ENCODE measurements around the gene XAGE1B.
"Not testable (repeated sequence)": the region's sequence is repeated elsewhere in the genome, so short reads cannot be mapped to it uniquely, and the experiment has no call there.

XAGE1B gene, protein sequence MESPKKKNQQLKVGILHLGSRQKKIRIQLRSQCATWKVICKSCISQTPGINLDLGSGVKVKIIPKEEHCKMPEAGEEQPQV

DNA sequence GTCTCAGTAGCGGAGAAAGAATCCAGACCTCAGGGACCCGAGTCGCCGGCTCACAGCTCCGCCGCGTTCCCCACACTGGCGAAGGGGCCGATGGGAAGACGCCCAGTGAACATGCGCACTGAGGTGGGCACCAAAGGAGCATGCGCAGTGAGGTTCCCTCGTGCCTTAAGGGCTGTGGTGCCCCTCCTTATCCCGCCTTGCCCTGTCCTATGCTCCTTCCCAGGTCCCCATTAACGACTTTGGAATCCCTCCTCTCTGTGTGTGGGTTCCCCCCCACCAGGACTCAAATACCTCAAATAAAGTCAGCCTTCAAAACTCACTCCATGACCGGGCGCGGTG lies at the start of gene XAGE1B:
Gene XAGE1B, minus strand, starts transcription at position 77 of the 339 bp plus-strand sequence. CDS start 1,536 bp downstream, outside the sequence.
- not testable (repeated sequence) for DNase-seq (ENCODE audit: low spot score)

DNA sequence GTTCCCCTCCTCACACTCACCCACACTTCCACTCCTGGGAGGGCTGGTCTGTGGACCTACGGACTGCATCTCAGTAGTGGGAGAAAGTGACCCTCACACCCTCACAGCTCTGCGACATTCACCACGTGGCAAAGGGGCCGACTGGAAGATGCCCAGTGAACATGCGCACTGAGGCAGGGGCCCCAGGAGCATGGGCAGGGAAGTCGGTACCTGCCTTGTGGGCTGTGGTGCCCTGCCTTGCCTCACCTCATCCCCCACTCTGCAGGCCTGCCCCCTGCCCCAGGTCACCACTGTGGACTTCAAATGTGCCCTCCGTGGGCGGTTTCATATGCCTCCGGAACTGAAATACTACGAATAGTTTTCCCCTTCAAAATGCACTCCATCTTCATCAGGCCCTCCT lies 46.2 kb upstream of the XAGE1B start:
- DNase-seq (ENCODE audit: low spot score), result no peak

DNA sequence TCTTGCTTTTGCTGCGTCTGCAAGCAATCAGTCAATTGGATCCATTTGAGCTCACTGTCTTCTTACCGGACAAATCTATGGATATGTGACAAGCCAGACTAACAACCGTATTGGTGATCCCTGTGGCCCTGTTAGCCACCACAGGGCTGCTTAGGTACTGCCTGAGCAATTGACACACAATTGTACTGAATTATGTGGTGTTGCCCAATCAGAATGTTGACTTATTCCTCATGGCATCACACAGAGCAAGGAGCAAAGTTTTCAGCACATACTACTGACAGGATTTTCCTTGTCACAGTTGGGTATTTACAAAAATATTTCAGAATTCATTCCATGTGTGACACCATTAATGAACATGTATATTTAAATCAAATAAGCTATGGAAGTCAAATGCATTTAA lies 41.3 kb upstream of the XAGE1B start:
- no peak for DNase-seq (ENCODE audit: low spot score)

DNA sequence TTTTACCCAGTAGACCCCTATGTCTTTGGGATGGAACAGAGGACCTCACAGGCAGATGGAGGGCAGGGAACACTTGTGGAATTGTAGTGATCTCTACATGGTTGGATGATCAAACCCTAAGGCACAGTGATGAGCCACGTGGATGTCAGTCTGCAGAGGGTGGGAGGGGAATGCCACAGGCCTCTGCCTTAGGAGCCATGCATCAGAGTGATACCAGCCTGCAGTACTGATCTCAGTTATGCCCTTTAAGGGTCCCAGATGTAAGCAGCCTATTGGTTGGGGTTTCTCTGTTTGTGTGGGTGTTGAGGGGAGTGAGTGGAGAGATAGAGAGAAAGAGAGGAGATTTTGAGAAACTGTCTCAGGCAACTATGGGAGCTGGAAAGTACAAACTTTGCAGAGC lies 39.9 kb upstream of the XAGE1B start:
- no peak for DNase-seq (ENCODE audit: low spot score)

DNA sequence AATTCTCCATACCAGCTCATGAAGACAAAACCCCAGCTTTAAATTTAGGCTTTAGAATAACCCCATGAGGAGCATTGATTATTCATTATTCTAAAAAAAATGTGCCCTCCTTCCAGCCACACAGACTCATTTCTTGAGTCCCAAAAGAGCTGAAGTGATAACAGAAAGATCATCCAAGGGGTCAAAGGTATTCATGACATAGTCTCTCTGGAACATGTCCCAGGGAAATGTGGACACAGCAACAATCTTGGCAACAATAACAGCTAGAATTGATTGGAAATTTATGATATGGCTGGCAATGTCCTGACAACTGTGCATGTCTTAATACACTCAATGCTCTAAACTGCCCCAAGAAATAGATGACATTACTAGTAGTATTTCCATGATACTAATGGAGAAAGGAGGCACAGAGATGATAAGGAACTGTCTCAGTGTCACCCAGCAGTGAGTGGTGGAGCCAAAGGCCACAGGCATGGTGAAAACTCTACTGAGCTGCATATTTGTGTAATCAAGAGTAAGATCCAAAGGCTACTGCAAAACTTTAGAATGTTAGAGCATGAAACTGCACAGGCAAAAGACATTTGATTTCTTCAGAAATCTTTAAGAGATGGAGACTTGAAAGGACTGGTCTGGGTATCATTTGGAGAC lies 37.3 kb upstream of the XAGE1B start:
- DNase-seq (ENCODE audit: low spot score), result no peak

DNA sequence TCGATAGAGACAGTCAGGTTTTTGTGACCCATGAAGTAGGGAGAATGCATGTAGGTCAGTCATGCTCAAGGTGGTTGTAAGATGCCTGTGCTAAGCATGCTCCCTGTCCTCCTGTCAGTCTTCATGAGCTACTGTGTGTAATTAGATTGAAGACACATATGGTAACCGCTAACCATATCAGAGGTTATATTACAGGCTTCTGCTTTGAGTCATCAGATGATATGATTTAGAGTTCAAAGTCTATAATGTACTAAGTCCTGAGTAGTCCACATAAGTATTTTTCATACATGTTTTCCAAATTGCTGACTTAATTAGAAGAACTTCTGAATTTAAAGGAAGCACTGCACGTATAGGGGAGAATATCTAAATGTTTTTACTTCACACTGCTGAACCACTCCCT lies 31.9 kb upstream of the XAGE1B start:
- DNase-seq (ENCODE audit: low spot score), result not testable (repeated sequence)

DNA sequence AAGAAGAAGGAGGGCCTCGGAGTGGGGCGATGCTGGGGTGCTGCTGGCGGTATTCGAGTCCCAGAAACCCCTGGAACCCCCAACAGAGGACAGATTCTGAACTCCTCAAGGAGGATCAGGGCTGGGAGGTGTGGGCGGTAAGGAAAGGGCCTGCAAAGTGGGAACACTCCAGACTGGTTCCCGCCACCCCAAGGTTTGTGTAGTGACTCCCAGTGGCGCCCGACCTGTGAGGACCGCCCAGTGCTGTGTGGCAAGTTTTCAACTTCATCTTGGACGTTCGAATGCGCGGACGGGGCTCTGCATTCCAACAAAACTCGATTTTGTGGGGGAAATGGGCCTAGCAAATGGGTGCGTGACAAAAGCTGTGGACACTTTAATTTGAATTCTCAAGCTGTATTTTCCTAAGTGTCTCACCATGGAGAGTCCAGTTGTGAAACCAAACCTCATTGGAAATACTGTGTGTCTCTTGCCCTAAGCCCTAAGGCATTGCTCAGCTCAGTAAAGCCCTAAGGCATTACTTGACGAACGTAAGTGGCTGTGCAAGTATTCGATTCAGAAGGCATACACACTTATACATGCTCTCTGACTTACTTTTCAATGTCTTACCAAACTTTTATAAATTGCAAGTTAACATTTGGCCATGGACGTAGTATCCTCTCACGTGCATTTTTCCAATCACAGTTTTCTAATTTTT lies 27.4 kb upstream of the XAGE1B start:
- DNase-seq (ENCODE audit: low spot score), result no peak

DNA sequence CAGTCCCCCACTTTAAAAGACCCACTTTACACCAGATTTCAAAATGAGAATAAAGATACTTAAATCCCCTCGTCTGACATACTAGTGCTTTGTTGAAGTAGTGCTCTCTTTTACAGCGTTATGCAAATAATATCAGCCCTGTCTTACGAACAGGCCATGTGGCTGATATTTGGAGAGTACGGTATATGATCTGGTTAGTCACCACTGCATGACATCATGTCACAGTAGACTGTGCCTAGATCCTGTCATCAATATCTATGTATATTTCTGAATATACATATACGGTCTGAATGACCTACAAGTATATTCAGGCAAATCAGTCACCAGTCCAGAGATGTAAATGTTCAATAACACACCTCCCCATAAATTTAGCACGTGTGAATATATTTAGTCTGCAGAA lies 25.4 kb upstream of the XAGE1B start:
- DNase-seq (ENCODE audit: low spot score), result no peak

DNA sequence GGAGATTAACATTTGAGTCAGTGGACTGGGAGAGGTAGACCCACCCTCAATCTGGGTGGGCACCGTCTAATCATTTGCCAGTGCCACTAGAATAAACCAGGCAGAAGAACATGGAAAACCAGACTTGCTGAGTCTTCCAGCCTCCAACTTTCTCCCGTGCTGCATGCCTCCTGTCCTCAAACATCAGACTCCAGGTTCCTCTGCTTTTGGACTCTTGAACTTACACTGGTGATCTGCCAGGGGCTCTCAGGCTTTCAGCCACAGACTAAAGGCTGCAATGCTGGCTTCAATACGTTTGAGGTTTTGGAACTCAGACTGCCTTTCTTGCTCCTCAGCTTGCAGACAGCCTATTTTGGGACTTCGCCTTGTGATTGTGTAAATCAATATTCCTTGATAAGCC lies 24.2 kb upstream of the XAGE1B start:
- not testable (repeated sequence) for DNase-seq (ENCODE audit: low spot score)

DNA sequence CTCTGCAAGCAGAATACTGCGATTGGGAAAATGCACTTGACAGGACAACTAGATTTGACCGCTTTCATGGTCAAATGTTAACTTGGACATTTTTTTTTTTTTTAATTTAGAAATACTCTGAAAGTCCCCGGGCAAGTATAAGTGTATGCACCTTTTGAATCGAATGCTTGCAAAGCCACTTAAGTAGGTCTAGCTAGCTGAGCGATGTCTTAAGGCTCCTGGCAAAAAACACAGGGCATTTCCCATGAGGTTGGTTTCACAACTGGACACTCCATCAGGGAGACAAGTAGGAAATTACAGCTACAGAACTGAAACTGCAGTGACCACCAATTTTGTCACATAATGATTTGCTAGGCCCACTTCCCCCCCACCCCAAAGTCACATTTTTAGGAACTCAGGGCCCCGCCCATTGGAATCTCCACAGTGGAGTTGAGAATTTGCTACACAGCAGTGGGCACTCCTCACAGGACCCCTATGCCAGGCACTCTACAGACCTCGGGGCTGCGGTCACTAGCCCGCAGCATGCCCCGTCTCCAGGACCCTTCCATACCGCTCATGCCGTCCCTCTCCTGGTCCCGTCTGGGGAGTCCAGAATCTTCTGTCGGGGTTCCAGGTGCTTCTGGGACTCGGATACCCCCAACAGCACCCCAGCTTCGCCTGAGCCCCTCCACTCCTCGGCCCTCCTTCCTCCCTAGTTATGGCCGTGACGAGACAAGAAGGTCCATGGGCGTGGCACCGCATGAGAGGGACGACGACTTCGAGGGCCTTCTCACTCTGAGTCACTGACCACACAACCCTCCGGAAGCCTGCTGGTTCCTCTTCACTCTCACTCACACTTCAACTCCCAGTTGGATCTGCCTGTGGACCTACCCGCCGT lies 515 bp downstream of the XAGE1B start:
- not testable (repeated sequence) for DNase-seq (ENCODE audit: low spot score)

DNA sequence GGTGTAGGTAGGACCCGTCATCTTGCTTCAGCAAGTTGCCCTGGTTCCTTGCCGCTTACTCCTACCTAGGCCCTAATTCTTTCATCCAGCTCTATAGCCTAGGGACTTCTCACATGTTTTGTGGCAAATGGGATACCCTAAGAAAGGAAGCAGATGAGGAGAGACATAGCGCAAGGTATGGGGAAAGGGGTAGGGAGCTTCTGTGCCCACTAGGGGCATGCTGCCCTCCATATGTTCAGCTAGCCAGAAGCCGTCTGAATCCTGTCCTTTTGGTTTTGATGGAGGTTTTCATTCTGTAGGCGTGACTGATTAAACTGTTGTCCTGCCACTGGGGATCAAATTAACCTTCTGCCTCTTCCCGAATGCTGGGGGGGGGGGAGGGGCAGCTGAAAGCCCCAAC lies 5.7 kb downstream of the XAGE1B start:
- not testable (repeated sequence) for DNase-seq (ENCODE audit: low spot score)

DNA sequence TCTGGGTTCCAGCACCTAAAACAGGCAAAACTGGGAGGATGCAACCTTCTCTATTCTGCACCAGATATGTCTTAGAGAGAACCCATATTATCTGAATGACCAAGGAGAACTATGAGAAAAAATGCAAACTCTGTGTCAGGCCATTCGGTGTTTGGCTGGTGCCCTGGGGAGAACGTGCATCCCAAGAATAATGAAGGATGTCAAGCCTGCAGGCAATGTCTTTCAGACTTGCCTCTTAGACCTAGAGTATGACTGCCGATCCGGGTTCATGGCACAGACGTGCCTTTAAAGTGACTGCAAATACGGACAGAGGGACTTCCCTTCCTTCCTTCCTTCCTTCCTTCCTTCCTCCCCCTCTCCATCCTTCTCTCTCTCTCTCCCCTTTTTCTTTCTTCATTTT lies 6.9 kb downstream of the XAGE1B start:
- no peak for DNase-seq (ENCODE audit: low spot score)

DNA sequence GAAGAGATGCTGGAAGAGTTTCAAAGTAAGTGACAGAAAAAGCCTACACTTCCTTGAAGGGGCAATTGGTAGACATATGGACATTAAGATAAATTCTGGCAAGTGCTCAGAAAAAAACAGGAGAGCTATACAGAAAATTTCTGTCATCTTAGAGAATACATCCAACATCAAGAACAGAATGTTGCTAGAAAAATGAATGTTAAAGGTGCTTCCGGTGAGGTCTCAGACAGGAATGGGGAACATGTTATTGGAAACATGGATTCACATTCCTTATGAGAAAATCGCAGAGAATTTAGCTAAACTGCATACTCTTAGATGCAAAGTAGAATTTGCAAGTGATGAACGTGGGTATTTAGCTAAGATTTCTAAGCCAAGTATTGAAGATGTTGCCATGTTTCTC lies 9.5 kb downstream of the XAGE1B start:
- DNase-seq (ENCODE audit: low spot score), result no peak

DNA sequence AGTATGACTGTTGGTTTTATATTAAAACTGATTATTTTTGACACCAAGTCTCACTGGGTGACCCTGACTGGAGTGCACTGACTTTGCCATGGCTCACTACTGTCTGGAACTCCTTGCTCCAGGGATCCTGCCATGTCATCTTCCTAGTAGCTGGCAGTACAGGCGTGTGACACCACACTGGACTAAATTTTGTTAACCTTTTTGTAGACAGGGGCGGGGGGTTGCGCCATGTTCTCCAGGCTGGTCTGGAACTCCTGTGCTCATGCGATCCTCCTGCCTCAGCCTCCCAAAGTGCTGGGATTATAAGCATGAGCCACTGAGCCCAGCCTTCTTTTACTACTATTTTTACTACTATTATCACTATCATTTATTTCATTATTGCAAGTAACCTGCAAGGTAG lies 12.3 kb downstream of the XAGE1B start:
- DNase-seq (ENCODE audit: low spot score), result no peak

DNA sequence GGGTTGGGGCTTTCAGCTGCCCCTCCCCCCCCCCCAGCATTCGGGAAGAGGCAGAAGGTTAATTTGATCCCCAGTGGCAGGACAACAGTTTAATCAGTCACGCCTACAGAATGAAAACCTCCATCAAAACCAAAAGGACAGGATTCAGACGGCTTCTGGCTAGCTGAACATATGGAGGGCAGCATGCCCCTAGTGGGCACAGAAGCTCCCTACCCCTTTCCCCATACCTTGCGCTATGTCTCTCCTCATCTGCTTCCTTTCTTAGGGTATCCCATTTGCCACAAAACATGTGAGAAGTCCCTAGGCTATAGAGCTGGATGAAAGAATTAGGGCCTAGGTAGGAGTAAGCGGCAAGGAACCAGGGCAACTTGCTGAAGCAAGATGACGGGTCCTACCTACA lies 15.5 kb downstream of the XAGE1B start:
- not testable (repeated sequence) for DNase-seq (ENCODE audit: low spot score)

DNA sequence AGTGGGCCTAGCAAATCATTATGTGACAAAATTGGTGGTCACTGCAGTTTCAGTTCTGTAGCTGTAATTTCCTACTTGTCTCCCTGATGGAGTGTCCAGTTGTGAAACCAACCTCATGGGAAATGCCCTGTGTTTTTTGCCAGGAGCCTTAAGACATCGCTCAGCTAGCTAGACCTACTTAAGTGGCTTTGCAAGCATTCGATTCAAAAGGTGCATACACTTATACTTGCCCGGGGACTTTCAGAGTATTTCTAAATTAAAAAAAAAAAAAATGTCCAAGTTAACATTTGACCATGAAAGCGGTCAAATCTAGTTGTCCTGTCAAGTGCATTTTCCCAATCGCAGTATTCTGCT lies 20.5 kb downstream of the XAGE1B start:
- DNase-seq (ENCODE audit: low spot score), result not testable (repeated sequence)

DNA sequence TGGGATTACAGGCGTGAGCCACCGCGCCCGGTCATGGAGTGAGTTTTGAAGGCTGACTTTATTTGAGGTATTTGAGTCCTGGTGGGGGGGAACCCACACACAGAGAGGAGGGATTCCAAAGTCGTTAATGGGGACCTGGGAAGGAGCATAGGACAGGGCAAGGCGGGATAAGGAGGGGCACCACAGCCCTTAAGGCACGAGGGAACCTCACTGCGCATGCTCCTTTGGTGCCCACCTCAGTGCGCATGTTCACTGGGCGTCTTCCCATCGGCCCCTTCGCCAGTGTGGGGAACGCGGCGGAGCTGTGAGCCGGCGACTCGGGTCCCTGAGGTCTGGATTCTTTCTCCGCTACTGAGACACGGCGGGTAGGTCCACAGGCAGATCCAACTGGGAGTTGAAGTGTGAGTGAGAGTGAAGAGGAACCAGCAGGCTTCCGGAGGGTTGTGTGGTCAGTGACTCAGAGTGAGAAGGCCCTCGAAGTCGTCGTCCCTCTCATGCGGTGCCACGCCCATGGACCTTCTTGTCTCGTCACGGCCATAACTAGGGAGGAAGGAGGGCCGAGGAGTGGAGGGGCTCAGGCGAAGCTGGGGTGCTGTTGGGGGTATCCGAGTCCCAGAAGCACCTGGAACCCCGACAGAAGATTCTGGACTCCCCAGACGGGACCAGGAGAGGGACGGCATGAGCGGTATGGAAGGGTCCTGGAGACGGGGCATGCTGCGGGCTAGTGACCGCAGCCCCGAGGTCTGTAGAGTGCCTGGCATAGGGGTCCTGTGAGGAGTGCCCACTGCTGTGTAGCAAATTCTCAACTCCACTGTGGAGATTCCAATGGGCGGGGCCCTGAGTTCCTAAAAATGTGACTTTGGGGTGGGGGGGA lies 21.1 kb downstream of the XAGE1B start, which contains the start of gene XAGE1A:
Gene XAGE1A, plus strand, starts transcription at position 264 of the 874 bp plus-strand sequence. CDS start 1,554 bp downstream, outside the sequence.
- not testable (repeated sequence) for DNase-seq (ENCODE audit: low spot score)

DNA sequence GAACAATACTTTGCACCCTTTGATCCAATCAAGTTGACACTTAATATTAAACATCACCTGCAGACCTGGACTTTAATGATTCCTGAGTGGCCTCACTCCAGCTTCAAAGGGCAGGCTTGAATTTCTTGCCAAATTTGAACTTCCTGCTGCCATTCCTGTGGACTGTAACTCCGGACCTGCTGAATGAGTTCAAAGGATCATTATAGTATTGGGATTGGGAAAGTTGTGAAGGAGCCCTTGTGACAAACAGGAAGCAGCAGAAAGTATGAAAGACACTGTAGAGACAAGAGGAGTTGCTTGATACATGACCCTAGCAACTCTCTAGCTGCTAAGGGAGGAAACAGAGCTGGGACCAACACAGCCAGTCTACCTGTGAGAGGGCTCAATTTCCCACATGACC lies 45.6 kb downstream of the XAGE1B start:
- not testable (repeated sequence) for DNase-seq (ENCODE audit: low spot score)

Measured in cerebellar cortex (tissue), 1 donor.